Endodermal cell (in vitro differentiated cells): ENCODE measurements around the gene ARNT2. TPM values are rescaled to one million over a fixed set of nuclear protein-coding genes. Genes with fewer than 3 reads are reported as not detected.

ENCODE experiments used
- DNase-seq: peaks from one replicate; pipeline ENCODE4 v3.0.0-alpha.2; 2017
- H3K27ac ChIP-seq: 2 replicates; pipeline ENCODE4 v1.5.1; 2013; ENCODE audit warnings: mild to moderate bottlenecking, low read depth, low read length, moderate library complexity
- H3K27me3 ChIP-seq: 2 replicates; pipeline ENCODE4 v1.6.1; 2013; ENCODE audit warnings: mild to moderate bottlenecking, low read length, moderate library complexity; ENCODE audit not compliant: insufficient read depth, control insufficient read depth, poor library complexity, severe bottlenecking
- H3K36me3 ChIP-seq: 2 replicates; pipeline ENCODE4 v1.7.0; 2013; ENCODE audit warnings: mild to moderate bottlenecking, low read length, moderate library complexity; ENCODE audit not compliant: control insufficient read depth, insufficient read depth
- H3K4me1 ChIP-seq: one replicate; pipeline ENCODE4 v1.7.0; 2013; ENCODE audit warnings: low read length; ENCODE audit not compliant: control insufficient read depth, insufficient read depth
- H3K4me3 ChIP-seq: 2 replicates; pipeline ENCODE4 v1.5.1; 2013; ENCODE audit warnings: mild to moderate bottlenecking, low read length, moderate library complexity
- H3K9ac ChIP-seq: 2 replicates; pipeline ENCODE4 v1.6.1; 2013; ENCODE audit warnings: mild to moderate bottlenecking, low read length, moderate library complexity; ENCODE audit not compliant: poor library complexity, severe bottlenecking; ENCODE audit errors: extremely low read depth
- H3K9me3 ChIP-seq: 2 replicates; pipeline ENCODE4 v1.6.1; 2013; ENCODE audit warnings: mild to moderate bottlenecking, low read length, moderate library complexity; ENCODE audit not compliant: control insufficient read depth
- H3K27ac Mint-ChIP-seq: 2 replicates; pipeline ENCODE4 v1.8.0; 2020; ENCODE audit warnings: mixed read lengths
- H3K27me3 Mint-ChIP-seq: 2 replicates; pipeline ENCODE4 v1.8.0; 2021; ENCODE audit warnings: mild to moderate bottlenecking, mixed read lengths; ENCODE audit not compliant: insufficient read depth
- H3K36me3 Mint-ChIP-seq: 2 replicates; pipeline ENCODE4 v1.8.0; 2020; ENCODE audit warnings: low read depth, mixed read lengths
- H3K4me1 Mint-ChIP-seq: 2 replicates; pipeline ENCODE4 v1.8.0; 2020; ENCODE audit warnings: mixed read lengths
- H3K4me3 Mint-ChIP-seq: 2 replicates; pipeline ENCODE4 v1.8.0; 2020; ENCODE audit warnings: mild to moderate bottlenecking, moderate library complexity, mixed read lengths
- H3K9me3 Mint-ChIP-seq: 2 replicates; pipeline ENCODE4 v1.8.0; 2020; ENCODE audit warnings: mild to moderate bottlenecking, mixed read lengths
- CTCF ChIP-seq: fragments of 200-600 bp; sonication (generic); conservative IDR thresholded peaks from 2 replicates; pipeline ENCODE4 v1.5.0; 2021; ENCODE audit warnings: antibody characterized with exemption, mild to moderate bottlenecking
- WGBS, 2 experiments: methylation state at CpG; one replicate each; pipeline versions ENCODE4 v1.1.5 to v1.1.7; 2013; ENCODE audit warnings: missing lambda C conversion rate in 2 of 2, mixed read lengths in 1 of 2; ENCODE audit not compliant: insufficient coverage in 1 of 2, insufficient read length in 1 of 2; 5-methylcytosine and 5-hydroxymethylcytosine counted together
- total RNA-seq, 2 donors: library from RNA; stranded (reverse); fragmentation: NEBNext Ultra II Directional in 1 of 2; extraction: Animal tissue kit (Norgen Biotek cat#: 25700) in 1 of 2; gene quantifications; 2 replicates in 1 of 2; 3 replicates in 1 of 2; pipeline ENCODE4 v1.2.1, GENCODE V29; 2021

The ARNT2 gene
- total RNA-seq, 2 donors from 2014 or later: 8.0 to 15.9 TPM

- no peak overlapping the region for H3K4me3 ChIP-seq
- H3K27me3 Mint-ChIP-seq: peaks cover 57% of the 10 kb centered on the region
- WGBS, 2 experiments: 88 to 92% methylated on average over 1 to 2 of the region's 2 CpGs
- H3K4me3 Mint-ChIP-seq: no peak overlapping the region
- H3K4me1 ChIP-seq: no peaks in the 10 kb centered on the region
- no peak for DNase-seq
- H3K27me3 ChIP-seq: peaks cover 33% of the 10 kb centered on the region
- H3K9ac ChIP-seq: no peak overlapping the region
- H3K36me3 Mint-ChIP-seq: no peaks in the 10 kb centered on the region
- no peak for TF ChIP-seq CTCF
- H3K4me1 Mint-ChIP-seq: peaks cover 10% of the 10 kb centered on the region
- H3K9me3 ChIP-seq: no peaks in the 10 kb centered on the region
- H3K36me3 ChIP-seq: no peaks in the 10 kb centered on the region
- no peaks in the 10 kb centered on the region for H3K9me3 Mint-ChIP-seq
- no peak overlapping the region for H3K27ac ChIP-seq
- H3K27ac Mint-ChIP-seq: no peak overlapping the region
Measured at GRCh38 chr15:80405970-80406369, 1.8 kb downstream of the ARNT2 start.

GRCh38 chr15:80411788-80412288 is 7.7 kb downstream of the ARNT2 start:
- Histone ChIP-seq H3K9ac (no peak overlapping the region), H3K27ac (no peak overlapping the region), H3K27me3 (no peaks in the 10 kb centered on the region), H3K4me1 (no peaks in the 10 kb centered on the region), H3K36me3 (no peaks in the 10 kb centered on the region), H3K4me3 (no peak overlapping the region), H3K9me3 (no peaks in the 10 kb centered on the region)
- no peak for DNase-seq
- Mint-ChIP-seq H3K36me3 (no peaks in the 10 kb centered on the region), H3K4me1 (peaks cover 4% of the 10 kb centered on the region), H3K9me3 (no peaks in the 10 kb centered on the region), H3K27me3 (peaks cover 15% of the 10 kb centered on the region), H3K27ac (no peak overlapping the region), H3K4me3 (no peak overlapping the region)
- TF ChIP-seq CTCF: no peak
- WGBS, 2 experiments: 80% methylated on average over 1 of the region's 1 CpG; no CpG with 5 or more reads in 1 of the 2 experiments

- no peak overlapping the region for H3K4me3 Mint-ChIP-seq
- Histone ChIP-seq H3K36me3 (no peaks in the 10 kb centered on the region), H3K9me3 (no peaks in the 10 kb centered on the region), H3K9ac (no peak overlapping the region), H3K27me3 (no peaks in the 10 kb centered on the region), H3K4me1 (no peaks in the 10 kb centered on the region), H3K4me3 (no peak overlapping the region), H3K27ac (peak overlapping the region; percentile 61)
- H3K9me3 Mint-ChIP-seq: no peaks in the 10 kb centered on the region
- no peak for DNase-seq
- no peak for TF ChIP-seq CTCF
- 85 to 90% methylated on average over 2 to 6 of the region's 7 CpGs for WGBS, 2 experiments
- peaks cover 2% of the 10 kb centered on the region for H3K27me3 Mint-ChIP-seq
- H3K4me1 Mint-ChIP-seq: peaks cover 4% of the 10 kb centered on the region
- H3K27ac Mint-ChIP-seq: no peak overlapping the region
- H3K36me3 Mint-ChIP-seq: no peaks in the 10 kb centered on the region
Measured at GRCh38 chr15:80414546-80415357, 10.6 kb downstream of the ARNT2 start.
